Activated naive CD4-positive, alpha-beta T cell treated with anti-CD3 and anti-CD28 coated beads, Interleukin-2, amount 50 U/mL, for 24 hours (primary cell): ENCODE measurements around the gene ETS1.

Experiments
- H3K27ac Mint-ChIP-seq: one replicate; pipeline ENCODE4 v1.8.0; 2021; ENCODE audit warnings: mild to moderate bottlenecking, mixed read lengths
- H3K27me3 Mint-ChIP-seq: one replicate; pipeline ENCODE4 v1.8.0; 2021; ENCODE audit warnings: mixed read lengths
- H3K36me3 Mint-ChIP-seq: one replicate; pipeline ENCODE4 v1.8.0; 2021; ENCODE audit warnings: mixed read lengths
- H3K4me1 Mint-ChIP-seq: one replicate; pipeline ENCODE4 v1.8.0; 2021; ENCODE audit warnings: mixed read lengths
- H3K4me3 Mint-ChIP-seq: one replicate; pipeline ENCODE4 v1.8.0; 2021; ENCODE audit warnings: mild to moderate bottlenecking, mixed read lengths
- H3K9me3 Mint-ChIP-seq: one replicate; pipeline ENCODE4 v1.8.0; 2021; ENCODE audit warnings: mixed read lengths

ETS1 gene

GRCh38 chr11:128587415-128587814 is at the start of gene ETS1:
ETS1 (minus strand) TSS chr11:128587558; CDS start chr11:128573130, 14,428 bp downstream.
- H3K9me3 Mint-ChIP-seq: peaks cover 7% of the 10 kb centered on the region

GRCh38 chr11:128634395-128634794 is 47.0 kb upstream of the ETS1 start:
- Mint-ChIP-seq H3K27me3 (no peaks in the 10 kb centered on the region), H3K27ac (peak overlapping the region; percentile 23)

More at GRCh38 chr11:128587415-128587814, at the start of gene ETS1:
- H3K27ac Mint-ChIP-seq: peak within 1 kb of the TSS; percentile 39
- peaks cover 24% of the 10 kb centered on the region for H3K4me1 Mint-ChIP-seq
- no peak within 1 kb of the TSS for H3K4me3 Mint-ChIP-seq
- H3K36me3 Mint-ChIP-seq: no peaks in the 10 kb centered on the region
- H3K27me3 Mint-ChIP-seq: no peaks in the 10 kb centered on the region

DNA sequence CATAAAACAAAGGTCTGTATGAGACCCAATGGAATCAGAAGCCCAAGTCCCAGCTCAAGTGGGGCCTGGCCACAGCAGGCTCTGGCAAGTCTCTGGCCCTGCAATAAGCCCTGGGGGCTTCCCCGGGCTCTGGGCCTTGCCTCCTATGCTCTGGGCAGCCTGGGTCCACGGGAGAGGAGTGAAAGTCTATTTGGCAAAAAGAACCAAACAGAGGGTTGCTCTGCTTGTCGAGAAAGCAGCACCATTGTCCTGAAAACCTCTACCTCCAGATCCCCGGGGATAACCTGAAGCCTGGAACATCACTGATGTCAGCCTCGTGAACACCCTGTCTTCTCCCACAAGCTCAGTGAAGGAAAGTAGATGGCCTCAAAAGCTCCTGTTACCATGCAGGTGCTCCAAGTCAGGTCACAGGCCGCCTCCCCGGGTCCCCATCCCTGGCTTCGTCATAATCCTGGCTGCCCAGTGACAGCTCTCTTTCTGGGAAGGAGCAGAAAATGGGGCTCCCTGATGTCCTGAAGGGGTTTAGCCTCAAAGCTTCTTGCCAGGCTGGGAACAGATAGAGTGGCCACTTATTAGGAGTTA is 46.1 kb upstream of the ETS1 start:
- Mint-ChIP-seq H3K36me3 (peaks cover 2% of the 10 kb centered on the region), H3K9me3 (no peaks in the 10 kb centered on the region), H3K4me3 (no peak overlapping the region), H3K27ac (no peak overlapping the region), H3K27me3 (no peaks in the 10 kb centered on the region), H3K4me1 (peaks cover 47% of the 10 kb centered on the region)

More at GRCh38 chr11:128634395-128634794, 47.0 kb upstream of the ETS1 start:
- Mint-ChIP-seq H3K4me3 (no peak overlapping the region), H3K4me1 (peaks cover 39% of the 10 kb centered on the region), H3K36me3 (peaks cover 4% of the 10 kb centered on the region), H3K9me3 (peaks cover 5% of the 10 kb centered on the region)

GRCh38 chr11:128632141-128632791 is 44.9 kb upstream of the ETS1 start:
- H3K4me1 Mint-ChIP-seq: peaks cover 52% of the 10 kb centered on the region
- H3K9me3 Mint-ChIP-seq: no peaks in the 10 kb centered on the region
- H3K27me3 Mint-ChIP-seq: no peaks in the 10 kb centered on the region
- no peak overlapping the region for H3K4me3 Mint-ChIP-seq
- H3K36me3 Mint-ChIP-seq: no peaks in the 10 kb centered on the region
- peak overlapping the region; percentile 83 for H3K27ac Mint-ChIP-seq

DNA sequence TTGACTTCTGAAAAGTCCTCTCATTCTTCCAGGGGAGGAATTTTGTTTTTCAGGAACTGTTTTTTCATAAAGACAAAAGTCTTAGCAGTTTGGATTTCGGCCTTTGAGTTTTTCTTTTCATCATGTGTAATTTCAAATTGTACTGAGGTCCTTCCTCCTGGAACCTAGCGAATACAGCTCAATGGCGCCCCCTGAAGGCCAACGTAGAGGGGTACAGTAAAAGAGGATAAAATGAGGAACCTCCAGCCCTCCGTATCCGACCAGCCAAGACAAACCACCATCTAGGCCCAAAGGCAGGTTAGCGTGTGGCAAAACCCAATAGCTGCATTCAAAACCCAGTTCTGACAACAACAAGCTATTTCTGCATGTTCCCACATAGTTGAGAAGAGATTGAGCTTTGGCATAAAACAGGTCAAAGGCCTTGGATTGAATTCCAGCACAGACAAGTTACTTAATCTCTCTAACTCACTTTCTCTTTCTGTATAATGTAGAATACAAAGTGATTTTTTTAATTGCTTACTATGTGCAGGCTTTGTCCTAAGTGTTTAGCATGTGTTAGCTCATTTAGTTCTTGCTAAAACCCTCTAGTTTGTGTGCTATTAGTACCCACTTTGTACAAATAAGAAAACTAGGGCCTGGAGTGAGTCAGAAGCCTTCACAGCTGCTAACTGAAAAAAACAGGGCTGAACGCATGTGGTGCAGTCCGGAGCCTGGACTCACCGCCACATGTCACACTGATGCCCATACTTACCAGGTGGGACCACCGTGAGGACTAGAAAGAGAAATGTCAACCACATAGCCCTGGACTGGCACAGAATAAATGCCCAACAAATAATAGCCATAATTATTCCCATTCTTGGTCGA is 43.2 kb upstream of the ETS1 start:
- Mint-ChIP-seq H3K9me3 (no peaks in the 10 kb centered on the region), H3K4me1 (peaks cover 69% of the 10 kb centered on the region), H3K27ac (peak overlapping the region; percentile 96), H3K27me3 (no peaks in the 10 kb centered on the region), H3K4me3 (peak overlapping the region; percentile 84), H3K36me3 (no peaks in the 10 kb centered on the region)

DNA sequence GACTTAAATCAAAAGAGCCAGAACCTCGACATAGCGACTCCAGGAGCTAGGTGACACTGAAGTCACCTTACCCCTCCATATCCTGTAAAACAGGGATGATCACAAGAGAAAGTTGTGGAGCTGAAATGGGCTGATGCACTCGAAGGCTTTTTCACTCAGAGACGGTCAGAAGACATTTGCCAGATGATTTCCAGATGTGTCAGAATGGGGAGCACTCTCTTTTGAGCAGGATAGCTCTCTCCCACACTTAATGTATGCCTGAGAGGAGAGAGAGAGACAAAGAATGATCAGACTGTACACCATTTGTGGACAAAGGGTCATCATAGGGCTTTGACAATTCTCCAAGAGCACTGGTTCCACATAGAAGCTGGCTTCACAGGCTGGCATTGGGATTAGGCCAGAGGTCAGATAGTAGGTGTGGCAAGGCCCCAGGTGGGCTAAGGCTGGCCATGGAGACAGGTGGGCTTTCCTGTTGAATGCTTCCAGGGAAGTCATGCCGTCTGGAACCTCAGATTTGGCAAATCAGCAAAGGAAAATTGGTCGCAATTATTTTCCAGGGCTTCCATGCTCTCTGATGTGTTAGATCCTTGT is 42.3 kb upstream of the ETS1 start:
- no peaks in the 10 kb centered on the region for H3K9me3 Mint-ChIP-seq
- no peaks in the 10 kb centered on the region for H3K27me3 Mint-ChIP-seq
- peaks cover 79% of the 10 kb centered on the region for H3K4me1 Mint-ChIP-seq
- H3K4me3 Mint-ChIP-seq: peak overlapping the region; percentile 84
- H3K36me3 Mint-ChIP-seq: no peaks in the 10 kb centered on the region
- peak overlapping the region; percentile 96 for H3K27ac Mint-ChIP-seq

- Mint-ChIP-seq H3K9me3 (no peaks in the 10 kb centered on the region), H3K27ac (peak overlapping the region; percentile 96), H3K36me3 (no peaks in the 10 kb centered on the region), H3K27me3 (no peaks in the 10 kb centered on the region), H3K4me3 (peak overlapping the region; percentile 84), H3K4me1 (peaks cover 88% of the 10 kb centered on the region)
These were observed 41.3 kb upstream of the ETS1 start for GRCh38 chr11:128628686-128629085.

GRCh38 chr11:128628325-128628673 is 40.9 kb upstream of the ETS1 start:
- Mint-ChIP-seq H3K9me3 (no peaks in the 10 kb centered on the region), H3K36me3 (no peaks in the 10 kb centered on the region), H3K4me3 (peak overlapping the region; percentile 84), H3K27me3 (no peaks in the 10 kb centered on the region), H3K27ac (peak overlapping the region; percentile 96), H3K4me1 (peaks cover 92% of the 10 kb centered on the region)

- peaks cover 97% of the 10 kb centered on the region for H3K4me1 Mint-ChIP-seq
- no peaks in the 10 kb centered on the region for H3K9me3 Mint-ChIP-seq
- H3K4me3 Mint-ChIP-seq: peak overlapping the region; percentile 84
- no peaks in the 10 kb centered on the region for H3K36me3 Mint-ChIP-seq
- H3K27me3 Mint-ChIP-seq: no peaks in the 10 kb centered on the region
- peak overlapping the region; percentile 96 for H3K27ac Mint-ChIP-seq
These were observed 40.4 kb upstream of the ETS1 start for GRCh38 chr11:128627666-128628324.

DNA sequence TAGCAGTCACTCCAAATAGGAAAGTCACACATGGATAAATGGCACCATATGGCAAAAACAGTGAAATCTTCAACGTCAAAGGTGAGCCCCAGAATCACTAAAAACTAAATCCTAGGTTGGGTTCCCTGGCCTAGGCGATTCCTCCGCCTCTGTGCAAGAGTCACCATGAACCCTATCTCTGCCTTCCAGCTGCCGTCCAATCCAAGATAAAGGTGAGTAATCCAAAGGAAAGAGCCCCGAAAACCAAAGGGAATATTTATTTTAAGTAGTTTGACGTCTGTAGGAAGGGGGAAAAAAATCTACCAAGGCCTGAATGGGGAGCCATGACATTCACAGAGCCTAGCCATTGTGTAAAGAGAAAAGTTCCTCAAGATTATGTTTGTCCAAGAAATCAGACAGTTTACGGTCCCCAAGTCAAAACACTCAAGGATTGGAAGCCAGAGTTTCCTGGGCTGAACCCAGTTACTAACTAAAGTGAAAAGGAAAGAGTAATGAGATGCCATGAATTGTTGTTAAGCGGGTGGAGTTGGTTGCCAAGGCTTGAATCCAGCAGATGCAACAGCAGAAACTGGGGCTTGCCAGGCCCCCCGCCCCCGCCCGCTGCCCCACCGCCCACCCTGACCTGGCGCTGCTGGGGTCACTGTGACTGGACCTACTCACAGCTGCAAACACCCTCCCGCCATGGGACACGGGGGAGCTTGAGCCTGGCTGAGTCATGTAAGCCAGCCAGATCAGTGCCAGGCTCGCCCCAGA is 39.7 kb upstream of the ETS1 start:
- peaks cover 100% of the 10 kb centered on the region for H3K4me1 Mint-ChIP-seq
- peak overlapping the region; percentile 84 for H3K4me3 Mint-ChIP-seq
- H3K9me3 Mint-ChIP-seq: no peaks in the 10 kb centered on the region
- H3K27me3 Mint-ChIP-seq: no peaks in the 10 kb centered on the region
- H3K36me3 Mint-ChIP-seq: no peaks in the 10 kb centered on the region
- H3K27ac Mint-ChIP-seq: peak overlapping the region; percentile 85

DNA sequence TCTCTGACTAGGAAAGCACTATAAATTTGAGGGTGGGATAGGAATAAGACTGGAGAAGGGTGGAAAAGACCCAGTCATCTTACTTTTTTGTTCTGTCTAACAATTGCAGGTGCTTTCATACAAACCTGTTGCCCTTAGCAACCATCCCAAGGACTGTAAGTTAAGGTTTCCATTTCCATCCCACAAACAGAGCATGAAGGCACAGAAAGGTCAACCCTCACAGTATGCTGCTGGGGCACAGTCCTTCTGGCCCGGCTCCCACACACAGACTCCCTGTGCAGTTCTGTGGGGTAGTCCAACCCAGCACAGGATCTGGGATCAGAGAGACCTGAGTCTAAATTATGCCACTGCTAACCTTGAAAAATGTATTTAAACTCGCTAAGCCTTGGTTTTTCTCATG is 38.4 kb upstream of the ETS1 start:
- no peaks in the 10 kb centered on the region for H3K9me3 Mint-ChIP-seq
- H3K4me3 Mint-ChIP-seq: peak overlapping the region; percentile 73
- H3K36me3 Mint-ChIP-seq: no peaks in the 10 kb centered on the region
- H3K4me1 Mint-ChIP-seq: peaks cover 100% of the 10 kb centered on the region
- H3K27ac Mint-ChIP-seq: peak overlapping the region; percentile 91
- no peaks in the 10 kb centered on the region for H3K27me3 Mint-ChIP-seq

- Mint-ChIP-seq H3K4me3 (peak overlapping the region; percentile 73), H3K27me3 (no peaks in the 10 kb centered on the region), H3K9me3 (no peaks in the 10 kb centered on the region), H3K27ac (peak overlapping the region; percentile 91), H3K4me1 (peaks cover 100% of the 10 kb centered on the region), H3K36me3 (no peaks in the 10 kb centered on the region)
These were observed 38.0 kb upstream of the ETS1 start for GRCh38 chr11:128625326-128625725.

DNA sequence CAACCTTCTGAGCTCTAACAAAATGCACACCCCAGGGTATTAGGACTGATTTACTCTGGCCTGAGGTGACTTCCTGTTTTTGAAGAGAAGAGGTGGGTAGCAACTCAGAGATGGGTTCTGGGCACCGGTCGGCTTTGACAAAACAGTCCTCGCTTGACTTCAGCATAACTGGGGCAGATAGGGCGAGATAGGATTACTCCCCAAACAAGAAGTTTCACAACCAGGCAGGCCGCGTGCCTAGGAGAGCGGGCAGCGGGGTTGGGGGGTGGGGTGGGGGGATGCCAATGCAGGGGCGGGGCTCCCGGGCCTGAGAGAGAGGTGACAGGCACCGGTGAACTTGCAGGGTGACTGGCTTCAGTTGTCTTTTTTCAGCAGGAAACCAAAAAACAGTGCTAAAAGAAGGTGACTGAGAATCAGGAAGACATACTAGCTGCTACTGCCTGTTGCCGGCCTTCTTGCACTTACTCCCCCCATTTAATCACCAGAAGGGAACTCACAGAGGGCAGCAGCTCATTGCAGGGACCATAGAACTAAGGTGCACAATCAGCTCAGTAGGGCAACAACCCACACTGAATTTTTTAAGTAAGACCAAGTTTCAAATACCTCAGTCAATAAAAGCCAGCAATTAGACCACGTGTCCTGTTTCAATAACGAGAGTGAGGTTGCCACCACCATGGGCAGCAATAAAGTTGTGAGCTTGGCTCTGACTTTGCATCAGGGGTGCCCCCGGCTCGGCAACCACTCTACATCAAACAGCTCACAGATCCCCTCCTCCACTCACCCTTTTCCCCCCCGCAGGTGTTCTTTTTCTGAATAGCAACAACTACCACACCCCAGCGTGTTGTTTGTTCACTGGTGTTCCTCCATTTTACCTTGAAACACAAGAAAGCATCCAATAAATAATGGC is 37.2 kb upstream of the ETS1 start:
- peak overlapping the region; percentile 91 for H3K27ac Mint-ChIP-seq
- peaks cover 100% of the 10 kb centered on the region for H3K4me1 Mint-ChIP-seq
- peak overlapping the region; percentile 73 for H3K4me3 Mint-ChIP-seq
- no peaks in the 10 kb centered on the region for H3K27me3 Mint-ChIP-seq
- no peaks in the 10 kb centered on the region for H3K9me3 Mint-ChIP-seq
- no peaks in the 10 kb centered on the region for H3K36me3 Mint-ChIP-seq

DNA sequence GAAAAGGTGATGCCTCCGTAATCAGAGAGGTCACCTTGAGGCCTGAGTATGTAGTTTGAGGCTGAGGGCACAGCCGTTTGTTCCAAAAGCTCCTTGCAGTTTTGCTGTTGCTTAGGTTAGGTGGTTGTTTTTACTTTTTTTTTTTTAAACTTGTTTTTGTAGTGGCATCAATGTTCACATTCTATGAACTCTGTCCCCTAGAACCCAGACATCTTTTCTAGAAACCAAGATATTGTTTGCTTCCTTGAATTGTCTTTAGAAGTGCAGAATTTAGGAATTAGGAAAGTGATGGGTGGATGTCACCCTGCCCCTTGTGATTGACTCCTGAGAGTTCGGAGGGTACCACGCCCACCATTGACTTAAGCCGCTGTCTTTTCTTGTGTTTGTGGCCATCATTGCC is 35.7 kb upstream of the ETS1 start:
- no peak overlapping the region for H3K4me3 Mint-ChIP-seq
- H3K27me3 Mint-ChIP-seq: no peaks in the 10 kb centered on the region
- H3K27ac Mint-ChIP-seq: peak overlapping the region; percentile 91
- H3K36me3 Mint-ChIP-seq: no peaks in the 10 kb centered on the region
- no peaks in the 10 kb centered on the region for H3K9me3 Mint-ChIP-seq
- H3K4me1 Mint-ChIP-seq: peaks cover 98% of the 10 kb centered on the region
